ENCODE results near the gene FGR. TPM values are rescaled to one million over a fixed set of nuclear protein-coding genes. Genes with fewer than 3 reads are reported as not detected.

FGR gene
- total and polyA plus RNA-seq, 5 experiments from 2014 or later: 1.8 to 69.5 (median 2.3) TPM

- no peak overlapping the region for H3K27ac Mint-ChIP-seq
- POLR2A ChIA-PET: interaction anchor here (0.6 kb wide), 1 partner anchor 66 kb away, joined by 3 read pairs; no protein-coding TSS in a partner anchor
These were observed 41.1 kb downstream of the FGR start for GRCh38 chr1:27593678-27594563.

GRCh38 chr1:27592931-27593677 is 41.9 kb downstream of the FGR start:
- no peak for ATAC-seq
- H3K9me3 Mint-ChIP-seq: no peaks in the 10 kb centered on the region
- peaks cover 0 to 5% (median 4%) of the 10 kb centered on the region in 4 donors for H3K4me1 Mint-ChIP-seq
- H3K27ac Mint-ChIP-seq: no peak overlapping the region
- POLR2A ChIA-PET: interaction anchor here (0.6 kb wide), 2 partner anchors 33 to 65 kb away, joined by 3 read pairs; no protein-coding TSS in a partner anchor
- DNase-seq: no peak
- H3K4me3 Mint-ChIP-seq: no peak overlapping the region
- H3K27me3 Mint-ChIP-seq: no peaks in the 10 kb centered on the region
- no peaks in the 10 kb centered on the region for H3K36me3 Mint-ChIP-seq

More at GRCh38 chr1:27593678-27594563, 41.1 kb downstream of the FGR start:
- no peaks in the 10 kb centered on the region for H3K9me3 Mint-ChIP-seq
- H3K36me3 Mint-ChIP-seq: no peaks in the 10 kb centered on the region
- H3K27me3 Mint-ChIP-seq: no peaks in the 10 kb centered on the region
- no peak for DNase-seq
- peaks cover 0 to 11% (median 6%) of the 10 kb centered on the region in 4 donors for H3K4me1 Mint-ChIP-seq
- no peak for ATAC-seq
- H3K4me3 Mint-ChIP-seq: no peak overlapping the region

GRCh38 chr1:27592232-27592930 is 42.6 kb downstream of the FGR start:
- DNase-seq: no peak
- no peak overlapping the region for H3K4me3 Mint-ChIP-seq
- POLR2A ChIA-PET: interaction anchor here (0.6 kb wide), 1 partner anchor 33 kb away, joined by 3 read pairs; no protein-coding TSS in a partner anchor
- H3K27ac Mint-ChIP-seq: no peak overlapping the region
- no peaks in the 10 kb centered on the region for H3K27me3 Mint-ChIP-seq
- no peaks in the 10 kb centered on the region for H3K9me3 Mint-ChIP-seq
- H3K4me1 Mint-ChIP-seq: peaks cover 0 to 4% (median 2%) of the 10 kb centered on the region in 4 donors
- H3K36me3 Mint-ChIP-seq: no peaks in the 10 kb centered on the region
- ATAC-seq: no peak

- H3K27me3 Mint-ChIP-seq: no peaks in the 10 kb centered on the region
- no peaks in the 10 kb centered on the region for H3K36me3 Mint-ChIP-seq
- DNase-seq (no peak), ATAC-seq (no peak)
- H3K9me3 Mint-ChIP-seq: no peaks in the 10 kb centered on the region
- H3K4me3 Mint-ChIP-seq: no peak overlapping the region
- H3K27ac Mint-ChIP-seq: no peak overlapping the region
- H3K4me1 Mint-ChIP-seq: peaks cover 0 to 4% (median 3%) of the 10 kb centered on the region in 4 donors
- POLR2A ChIA-PET: no interaction called here
These were observed 43.4 kb downstream of the FGR start for GRCh38 chr1:27591622-27592021.

GRCh38 chr1:27590917-27591508 is 44.0 kb downstream of the FGR start:
- POLR2A ChIA-PET: interaction anchor here (0.6 to 0.7 kb wide), 3 partner anchors 12 to 291 kb away, joined by 3 read pairs; no protein-coding TSS in a partner anchor
- no peak overlapping the region for H3K27ac Mint-ChIP-seq

GRCh38 chr1:27589841-27590426 is 45.1 kb downstream of the FGR start:
- DNase-seq: no peak
- Mint-ChIP-seq H3K4me3 (no peak overlapping the region), H3K27me3 (no peaks in the 10 kb centered on the region), H3K4me1 (peaks cover 0 to 4% (median 3%) of the 10 kb centered on the region in 4 donors), H3K36me3 (no peaks in the 10 kb centered on the region), H3K9me3 (no peaks in the 10 kb centered on the region), H3K27ac (no peak overlapping the region)
- POLR2A ChIA-PET: interaction anchor here (0.6 kb wide), 2 partner anchors 11 to 512 kb away, joined by 3 read pairs; no protein-coding TSS in a partner anchor
- no peak for ATAC-seq

More at GRCh38 chr1:27590917-27591508, 44.0 kb downstream of the FGR start:
- DNase-seq (no peak), ATAC-seq (no peak)
- Mint-ChIP-seq H3K27me3 (no peaks in the 10 kb centered on the region), H3K36me3 (no peaks in the 10 kb centered on the region), H3K9me3 (no peaks in the 10 kb centered on the region), H3K4me3 (no peak overlapping the region), H3K4me1 (peaks cover 0 to 4% (median 3%) of the 10 kb centered on the region in 4 donors)

- no peak overlapping the region for H3K4me3 Mint-ChIP-seq
- POLR2A ChIA-PET: no interaction called here
- DNase-seq: no peak
These were observed 45.5 kb downstream of the FGR start for GRCh38 chr1:27589441-27589840.

GRCh38 chr1:27588256-27589232 is 46.4 kb downstream of the FGR start:
- Mint-ChIP-seq H3K36me3 (peaks cover 0 to 2% (median 0%) of the 10 kb centered on the region in 3 donors), H3K9me3 (no peaks in the 10 kb centered on the region), H3K27me3 (no peaks in the 10 kb centered on the region), H3K4me3 (no peak overlapping the region), H3K4me1 (peaks cover 2 to 8% (median 4%) of the 10 kb centered on the region in 4 donors), H3K27ac (no peak overlapping the region)
- no peak for DNase-seq
- POLR2A ChIA-PET: no interaction called here
- ATAC-seq: no peak

More at GRCh38 chr1:27589441-27589840, 45.5 kb downstream of the FGR start:
- Mint-ChIP-seq H3K9me3 (no peaks in the 10 kb centered on the region), H3K27ac (no peak overlapping the region), H3K27me3 (no peaks in the 10 kb centered on the region), H3K4me1 (peaks cover 2 to 4% (median 3%) of the 10 kb centered on the region in 4 donors), H3K36me3 (no peaks in the 10 kb centered on the region)
- ATAC-seq: no peak

- Mint-ChIP-seq H3K9me3 (no peaks in the 10 kb centered on the region), H3K27me3 (no peaks in the 10 kb centered on the region), H3K4me3 (no peak overlapping the region), H3K27ac (no peak overlapping the region), H3K4me1 (peaks cover 3 to 28% (median 11%) of the 10 kb centered on the region in 4 donors), H3K36me3 (peaks cover 0 to 16% (median 0%) of the 10 kb centered on the region in 3 donors)
- no peak for DNase-seq
- ATAC-seq: no peak
- POLR2A ChIA-PET: no interaction called here
These were observed 49.3 kb downstream of the FGR start for GRCh38 chr1:27585684-27586083.

- DNase-seq (no peak), ATAC-seq (no peak)
- POLR2A ChIA-PET: interaction anchor here (0.7 kb wide), 1 partner anchor 16 kb away, joined by 3 read pairs; no protein-coding TSS in a partner anchor
- peak overlapping the region in 3 of 10 donors; percentile 35 to 89 (median 57) for H3K27ac Mint-ChIP-seq
- peaks cover 0 to 16% (median 0%) of the 10 kb centered on the region in 3 donors for H3K36me3 Mint-ChIP-seq
- H3K9me3 Mint-ChIP-seq: no peaks in the 10 kb centered on the region
- no peak overlapping the region for H3K4me3 Mint-ChIP-seq
- H3K4me1 Mint-ChIP-seq: peaks cover 9 to 28% (median 15%) of the 10 kb centered on the region in 4 donors
- no peaks in the 10 kb centered on the region for H3K27me3 Mint-ChIP-seq
These were observed 50.5 kb downstream of the FGR start for GRCh38 chr1:27584453-27584852.

GRCh38 chr1:27583479-27583878 is 51.5 kb downstream of the FGR start:
- POLR2A ChIA-PET: interaction anchor here (0.6 to 0.7 kb wide), 2 partner anchors 15 to 461 kb away, joined by 3 read pairs; no protein-coding TSS in a partner anchor
- H3K4me1 Mint-ChIP-seq: peaks cover 18 to 28% (median 20%) of the 10 kb centered on the region in 4 donors
- ATAC-seq (no peak), DNase-seq (no peak)
- H3K27me3 Mint-ChIP-seq: no peaks in the 10 kb centered on the region
- H3K36me3 Mint-ChIP-seq: peaks cover 0 to 16% (median 0%) of the 10 kb centered on the region in 3 donors
- no peaks in the 10 kb centered on the region for H3K9me3 Mint-ChIP-seq
- H3K27ac Mint-ChIP-seq: peak overlapping the region in 3 of 10 donors; percentile 6 to 50 (median 36)
- no peak overlapping the region for H3K4me3 Mint-ChIP-seq

Measured in naive thymus-derived CD8-positive, alpha-beta T cell (primary cell).